HL-60 (cell line): ENCODE results near the gene CHST9.

Source experiments
- DNase-seq, 2 experiments: peaks; one replicate each; pipeline ENCODE4 v3.0.0-alpha.2; 2010 to 2020; ENCODE audit warnings: low read depth in 1 of 2, low spot score in 1 of 2
- H3K27ac ChIP-seq: fragments of 250-450 bp; sonication (Bioruptor Pico); replicated peaks from 2 replicates; pipeline ENCODE4 v1.5.1; 2020; ENCODE audit warnings: mild to moderate bottlenecking, moderate library complexity
- H3K27me3 ChIP-seq: fragments of 250-450 bp; sonication (Bioruptor Pico); 2 replicates; pipeline ENCODE4 v1.5.1; 2021; ENCODE audit warnings: mild to moderate bottlenecking, moderate library complexity; ENCODE audit not compliant: insufficient read depth, poor library complexity, severe bottlenecking
- H3K4me3 ChIP-seq: replicated peaks from 2 replicates; pipeline ENCODE4 v1.5.1; 2011; ENCODE audit warnings: mild to moderate bottlenecking, control low read depth, low read length; ENCODE audit not compliant: insufficient read depth
- CTCF ChIP-seq: IDR thresholded peaks from one replicate; pipeline ENCODE4 v1.5.1; 2011; ENCODE audit warnings: low read length, control low read depth, inconsistent platforms; ENCODE audit not compliant: insufficient read depth
- GABPA ChIP-seq: IDR thresholded peaks from 2 replicates; pipeline ENCODE4 v1.6.1; 2012; ENCODE audit warnings: low read depth
- POLR2AphosphoS5 ChIP-seq: IDR thresholded peaks from 2 replicates; pipeline ENCODE4 v1.6.1; 2012; ENCODE audit warnings: low read depth
- REST ChIP-seq: IDR thresholded peaks from 2 replicates; pipeline ENCODE4 v1.6.1; 2012; ENCODE audit warnings: low read depth; ENCODE audit not compliant: insufficient replicate concordance
- SPI1 ChIP-seq: IDR thresholded peaks from 2 replicates; pipeline ENCODE4 v1.6.1; 2012; ENCODE audit warnings: low read depth, mild to moderate bottlenecking, borderline replicate concordance

The CHST9 gene

GRCh38 chr18:27030421-27030820 lies 154.7 kb downstream of the CHST9 start:
- no peak overlapping the region for H3K4me3 ChIP-seq
- DNase-seq, result no peak
- H3K27me3 ChIP-seq, result peaks cover 2% of the 10 kb centered on the region
- TF ChIP-seq CTCF (no peak), POLR2AphosphoS5 (no peak), GABPA (no peak), REST (no peak), SPI1 (no peak)
- no peak overlapping the region for H3K27ac ChIP-seq

GRCh38 chr18:27022477-27022876 lies 162.6 kb downstream of the CHST9 start:
- Histone ChIP-seq H3K4me3 (no peak overlapping the region), H3K27me3 (no peaks in the 10 kb centered on the region), H3K27ac (no peak overlapping the region)
- no peak for DNase-seq
- TF ChIP-seq POLR2AphosphoS5, result no peak
- TF ChIP-seq REST, result no peak
- no peak for TF ChIP-seq GABPA
- no peak for TF ChIP-seq CTCF
- TF ChIP-seq SPI1, result no peak

- no peak for TF ChIP-seq GABPA
- no peak for TF ChIP-seq CTCF
- no peak for TF ChIP-seq POLR2AphosphoS5
- TF ChIP-seq REST, result no peak
- TF ChIP-seq SPI1, result no peak
- Histone ChIP-seq H3K4me3 (no peak overlapping the region), H3K27ac (no peak overlapping the region), H3K27me3 (no peaks in the 10 kb centered on the region)
- no peak for DNase-seq
Measured at GRCh38 chr18:27017901-27018500, 167.1 kb downstream of the CHST9 start.
